ENCODE measurements around the gene ATP8A2. TPM values are rescaled to one million over a fixed set of nuclear protein-coding genes. Genes with fewer than 3 reads are reported as not detected.

The ATP8A2 gene
- total and polyA plus RNA-seq, 4 donors = 0.01 to 0.08 (median 0.05) TPM; not detected in 1

DNA sequence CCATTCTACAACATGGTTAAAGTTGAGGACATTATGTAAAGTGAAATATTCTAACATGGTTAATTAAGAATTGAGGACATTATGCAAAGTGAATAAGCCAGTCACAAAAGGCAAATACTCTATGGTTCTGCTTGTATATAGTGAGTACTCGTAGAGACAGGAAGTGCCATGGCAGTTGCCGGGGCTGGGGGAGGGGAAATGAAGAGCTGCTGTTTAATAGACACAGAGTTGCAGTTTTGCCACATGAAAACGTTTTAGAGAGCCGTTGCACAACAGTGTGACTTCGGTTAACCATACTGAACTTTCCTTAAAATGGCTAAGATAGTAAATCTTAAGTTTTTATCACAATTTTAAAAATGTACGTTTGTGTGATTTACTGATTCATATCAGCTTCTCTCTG is 503.1 kb downstream of the ATP8A2 start (continued):
- TF ChIP-seq, protein P1, sequence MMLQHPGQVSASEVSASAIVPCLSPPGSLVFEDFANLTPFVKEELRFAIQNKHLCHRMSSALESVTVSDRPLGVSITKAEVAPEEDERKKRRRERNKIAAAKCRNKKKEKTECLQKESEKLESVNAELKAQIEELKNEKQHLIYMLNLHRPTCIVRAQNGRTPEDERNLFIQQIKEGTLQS (IDR thresholded peaks at IDR 0.05) = no peak
- TF ChIP-seq GABPA (IDR thresholded peaks at IDR 0.05 in 1 of 2, conservative IDR thresholded peaks at IDR 0.05 in 1 of 2) (no peak), FOXA1 (IDR thresholded peaks at IDR 0.05) (no peak), RXRA (IDR thresholded peaks at IDR 0.05) (no peak)

DNA sequence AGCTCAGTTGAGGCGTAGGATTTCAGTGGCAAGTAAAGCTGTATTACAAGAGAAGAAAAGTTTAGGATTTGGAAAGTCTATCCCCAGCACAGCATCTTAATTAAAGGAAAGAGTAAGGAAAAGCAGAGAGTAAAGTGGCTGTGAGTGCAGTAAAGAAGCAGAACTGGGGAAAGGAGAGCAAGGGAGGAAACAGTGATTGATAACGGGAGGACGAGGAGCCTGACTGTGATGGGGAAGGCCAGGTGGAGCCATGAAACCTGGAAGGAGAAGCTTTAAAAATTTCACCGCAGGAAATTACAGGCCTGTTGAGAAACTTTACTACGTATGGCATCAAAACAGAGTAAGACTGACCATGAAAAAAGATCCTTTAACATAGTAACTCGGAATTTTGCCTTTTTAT is 504.5 kb downstream of the ATP8A2 start:
- Histone ChIP-seq H3K4me3 (ENCODE audit: low read depth in 1 of 3, low read length in 3 of 3) (no peak overlapping the region), H3K27ac (ENCODE audit: low read depth in 1 of 2, low read length in 2 of 2) (no peak overlapping the region), H3K4me1 (ENCODE audit: control insufficient read depth in 4 of 4, insufficient read depth in 4 of 4, low read length in 3 of 4) (no peaks in the 10 kb centered on the region), H3K9me3 (ENCODE audit: control insufficient read depth in 4 of 4, low read length in 3 of 4) (no peaks in the 10 kb centered on the region), H3K9ac (ENCODE audit: low read depth in 1 of 2, low read length in 2 of 2) (no peak overlapping the region), H3K27me3 (ENCODE audit: control insufficient read depth in 4 of 4, insufficient read depth in 4 of 4, low read length in 3 of 4) (peaks cover 0 to 6% (median 3%) of the 10 kb centered on the region in 4 donors), H3K36me3 (ENCODE audit: control insufficient read depth in 4 of 4, insufficient read depth in 3 of 4, low read depth in 1 of 4, low read length in 3 of 4) (no peaks in the 10 kb centered on the region)
- WGBS = 73% methylated on average over 6 of the region's 6 CpGs
- TF ChIP-seq HNF4A (conservative IDR thresholded peaks at IDR 0.05) (no peak), GABPA (IDR thresholded peaks at IDR 0.05 in 1 of 2, conservative IDR thresholded peaks at IDR 0.05 in 1 of 2) (no peak), TAF1 (conservative IDR thresholded peaks at IDR 0.05) (no peak), HNF4G (IDR thresholded peaks at IDR 0.05) (no peak), FOXA2 (IDR thresholded peaks at IDR 0.05) (no peak), SP1 (IDR thresholded peaks at IDR 0.05) (no peak), EGR1 (IDR thresholded peaks at IDR 0.05; ENCODE audit: low read depth in 2 of 2) (no peak), NR2F2 (IDR thresholded peaks at IDR 0.05) (no peak), YY1 (IDR thresholded peaks at IDR 0.05) (no peak), RAD21 (IDR thresholded peaks at IDR 0.05) (no peak), JUND (IDR thresholded peaks at IDR 0.05) (no peak)
- TF ChIP-seq, protein P1 (IDR thresholded peaks at IDR 0.05) = no peak
- TF ChIP-seq, protein P2, sequence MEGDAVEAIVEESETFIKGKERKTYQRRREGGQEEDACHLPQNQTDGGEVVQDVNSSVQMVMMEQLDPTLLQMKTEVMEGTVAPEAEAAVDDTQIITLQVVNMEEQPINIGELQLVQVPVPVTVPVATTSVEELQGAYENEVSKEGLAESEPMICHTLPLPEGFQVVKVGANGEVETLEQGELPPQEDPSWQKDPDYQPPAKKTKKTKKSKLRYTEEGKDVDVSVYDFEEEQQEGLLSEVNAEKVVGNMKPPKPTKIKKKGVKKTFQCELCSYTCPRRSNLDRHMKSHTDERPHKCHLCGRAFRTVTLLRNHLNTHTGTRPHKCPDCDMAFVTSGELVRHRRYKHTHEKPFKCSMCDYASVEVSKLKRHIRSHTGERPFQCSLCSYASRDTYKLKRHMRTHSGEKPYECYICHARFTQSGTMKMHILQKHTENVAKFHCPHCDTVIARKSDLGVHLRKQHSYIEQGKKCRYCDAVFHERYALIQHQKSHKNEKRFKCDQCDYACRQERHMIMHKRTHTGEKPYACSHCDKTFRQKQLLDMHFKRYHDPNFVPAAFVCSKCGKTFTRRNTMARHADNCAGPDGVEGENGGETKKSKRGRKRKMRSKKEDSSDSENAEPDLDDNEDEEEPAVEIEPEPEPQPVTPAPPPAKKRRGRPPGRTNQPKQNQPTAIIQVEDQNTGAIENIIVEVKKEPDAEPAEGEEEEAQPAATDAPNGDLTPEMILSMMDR (IDR thresholded peaks at IDR 0.05; ENCODE audit: low read depth, low read length, missing input control) = no peak
- TF ChIP-seq, protein P3, sequence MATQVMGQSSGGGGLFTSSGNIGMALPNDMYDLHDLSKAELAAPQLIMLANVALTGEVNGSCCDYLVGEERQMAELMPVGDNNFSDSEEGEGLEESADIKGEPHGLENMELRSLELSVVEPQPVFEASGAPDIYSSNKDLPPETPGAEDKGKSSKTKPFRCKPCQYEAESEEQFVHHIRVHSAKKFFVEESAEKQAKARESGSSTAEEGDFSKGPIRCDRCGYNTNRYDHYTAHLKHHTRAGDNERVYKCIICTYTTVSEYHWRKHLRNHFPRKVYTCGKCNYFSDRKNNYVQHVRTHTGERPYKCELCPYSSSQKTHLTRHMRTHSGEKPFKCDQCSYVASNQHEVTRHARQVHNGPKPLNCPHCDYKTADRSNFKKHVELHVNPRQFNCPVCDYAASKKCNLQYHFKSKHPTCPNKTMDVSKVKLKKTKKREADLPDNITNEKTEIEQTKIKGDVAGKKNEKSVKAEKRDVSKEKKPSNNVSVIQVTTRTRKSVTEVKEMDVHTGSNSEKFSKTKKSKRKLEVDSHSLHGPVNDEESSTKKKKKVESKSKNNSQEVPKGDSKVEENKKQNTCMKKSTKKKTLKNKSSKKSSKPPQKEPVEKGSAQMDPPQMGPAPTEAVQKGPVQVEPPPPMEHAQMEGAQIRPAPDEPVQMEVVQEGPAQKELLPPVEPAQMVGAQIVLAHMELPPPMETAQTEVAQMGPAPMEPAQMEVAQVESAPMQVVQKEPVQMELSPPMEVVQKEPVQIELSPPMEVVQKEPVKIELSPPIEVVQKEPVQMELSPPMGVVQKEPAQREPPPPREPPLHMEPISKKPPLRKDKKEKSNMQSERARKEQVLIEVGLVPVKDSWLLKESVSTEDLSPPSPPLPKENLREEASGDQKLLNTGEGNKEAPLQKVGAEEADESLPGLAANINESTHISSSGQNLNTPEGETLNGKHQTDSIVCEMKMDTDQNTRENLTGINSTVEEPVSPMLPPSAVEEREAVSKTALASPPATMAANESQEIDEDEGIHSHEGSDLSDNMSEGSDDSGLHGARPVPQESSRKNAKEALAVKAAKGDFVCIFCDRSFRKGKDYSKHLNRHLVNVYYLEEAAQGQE (IDR thresholded peaks at IDR 0.05) = no peak
- TF ChIP-seq, protein P4, sequence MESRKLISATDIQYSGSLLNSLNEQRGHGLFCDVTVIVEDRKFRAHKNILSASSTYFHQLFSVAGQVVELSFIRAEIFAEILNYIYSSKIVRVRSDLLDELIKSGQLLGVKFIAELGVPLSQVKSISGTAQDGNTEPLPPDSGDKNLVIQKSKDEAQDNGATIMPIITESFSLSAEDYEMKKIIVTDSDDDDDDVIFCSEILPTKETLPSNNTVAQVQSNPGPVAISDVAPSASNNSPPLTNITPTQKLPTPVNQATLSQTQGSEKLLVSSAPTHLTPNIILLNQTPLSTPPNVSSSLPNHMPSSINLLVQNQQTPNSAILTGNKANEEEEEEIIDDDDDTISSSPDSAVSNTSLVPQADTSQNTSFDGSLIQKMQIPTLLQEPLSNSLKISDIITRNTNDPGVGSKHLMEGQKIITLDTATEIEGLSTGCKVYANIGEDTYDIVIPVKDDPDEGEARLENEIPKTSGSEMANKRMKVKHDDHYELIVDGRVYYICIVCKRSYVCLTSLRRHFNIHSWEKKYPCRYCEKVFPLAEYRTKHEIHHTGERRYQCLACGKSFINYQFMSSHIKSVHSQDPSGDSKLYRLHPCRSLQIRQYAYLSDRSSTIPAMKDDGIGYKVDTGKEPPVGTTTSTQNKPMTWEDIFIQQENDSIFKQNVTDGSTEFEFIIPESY (IDR thresholded peaks at IDR 0.05) = no peak
- TF ChIP-seq, protein P5, sequence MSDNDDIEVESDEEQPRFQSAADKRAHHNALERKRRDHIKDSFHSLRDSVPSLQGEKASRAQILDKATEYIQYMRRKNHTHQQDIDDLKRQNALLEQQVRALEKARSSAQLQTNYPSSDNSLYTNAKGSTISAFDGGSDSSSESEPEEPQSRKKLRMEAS (IDR thresholded peaks at IDR 0.05) = no peak
- no peak for DNase-seq (ENCODE audit: low spot score)

All from liver (tissue), 9 donors.